Measurements from ENCODE around the gene ZFP3. TPM values are rescaled to one million over a fixed set of nuclear protein-coding genes. Genes with fewer than 3 reads are reported as not detected.
A peak's percentile ranks its signal among the peaks of the same experiment; 100 is the strongest.
"Not testable (repeated sequence)": the region's sequence is repeated elsewhere in the genome, so short reads cannot be mapped to it uniquely, and the experiment has no call there.

Gene ZFP3
- total RNA-seq, 1 donor from 2014 or later: 1.9 TPM

GRCh38 chr17:5099271-5099670 is 21.0 kb downstream of the ZFP3 start:
- Mint-ChIP-seq H3K27ac (no peak overlapping the region), H3K36me3 (ENCODE audit: low read depth) (peaks cover 24% of the 10 kb centered on the region), H3K4me1 (no peaks in the 10 kb centered on the region), H3K9me3 (peaks cover 34% of the 10 kb centered on the region), H3K4me3 (no peak overlapping the region), H3K27me3 (peaks cover 17% of the 10 kb centered on the region)
- DNase-seq: no peak
- intact Hi-C loops (cut with micrococcal nuclease): no loop called here

GRCh38 chr17:5100832-5101231 is 22.6 kb downstream of the ZFP3 start:
- Mint-ChIP-seq H3K27ac (no peak overlapping the region), H3K36me3 (ENCODE audit: low read depth) (peaks cover 29% of the 10 kb centered on the region), H3K4me3 (no peak overlapping the region), H3K4me1 (no peaks in the 10 kb centered on the region), H3K9me3 (peaks cover 25% of the 10 kb centered on the region), H3K27me3 (peaks cover 13% of the 10 kb centered on the region)
- intact Hi-C loops (cut with micrococcal nuclease): loop anchor here (10.0 kb wide), 1 partner anchor 64 kb away; no protein-coding TSS in a partner anchor
- no peak for DNase-seq

GRCh38 chr17:5110816-5111215 is 32.5 kb downstream of the ZFP3 start:
- Mint-ChIP-seq H3K9me3 (peaks cover 21% of the 10 kb centered on the region), H3K4me3 (peak overlapping the region; percentile 85), H3K36me3 (ENCODE audit: low read depth) (peaks cover 70% of the 10 kb centered on the region), H3K4me1 (peaks cover 15% of the 10 kb centered on the region), H3K27ac (peak overlapping the region; percentile 63), H3K27me3 (peaks cover 9% of the 10 kb centered on the region)
- DNase-seq: no peak
- intact Hi-C loops (cut with micrococcal nuclease): loop anchor here (1.0 to 2.0 kb wide), 2 partner anchors 32 to 81 kb away; partner anchors contain the start of gene ZFP3

- intact Hi-C loops (cut with micrococcal nuclease): loop anchor here (1.0 to 2.0 kb wide), 2 partner anchors 33 to 81 kb away; partner anchors contain the start of gene ZFP3
- peak within 1 kb of the TSS; percentile 85 for H3K4me3 Mint-ChIP-seq
Observed at GRCh38 chr17:5111402-5112204, 33.3 kb downstream of the ZFP3 start, which contains the start of gene ZNF232. TSS of gene ZNF232 (minus strand) at chr17:5111878. CDS start at chr17:5111822, 56 bp downstream.

GRCh38 chr17:5115673-5116651 is 37.7 kb downstream of the ZFP3 start, which contains the start of gene USP6:
TSS of gene USP6 (plus strand) at chr17:5116032. CDS start at chr17:5130368, 14,336 bp downstream.
- Mint-ChIP-seq H3K4me3 (no peak within 1 kb of the TSS), H3K9me3 (peaks cover 3% of the 10 kb centered on the region), H3K27ac (no peak within 1 kb of the TSS), H3K4me1 (peaks cover 5% of the 10 kb centered on the region), H3K27me3 (peaks cover 32% of the 10 kb centered on the region), H3K36me3 (ENCODE audit: low read depth) (peaks cover 24% of the 10 kb centered on the region)
- intact Hi-C loops (cut with micrococcal nuclease): no loop called here
- DNase-seq: no peak

More at GRCh38 chr17:5111402-5112204, 33.3 kb downstream of the ZFP3 start, which contains the start of gene ZNF232:
- peaks cover 13% of the 10 kb centered on the region for H3K27me3 Mint-ChIP-seq
- DNase-seq: peak; percentile 98
- H3K36me3 Mint-ChIP-seq (ENCODE audit: low read depth): peaks cover 62% of the 10 kb centered on the region
- peaks cover 21% of the 10 kb centered on the region for H3K9me3 Mint-ChIP-seq
- H3K4me1 Mint-ChIP-seq: peaks cover 15% of the 10 kb centered on the region
- peak within 1 kb of the TSS; percentile 63 for H3K27ac Mint-ChIP-seq

- Mint-ChIP-seq H3K27me3 (peaks cover 42% of the 10 kb centered on the region), H3K4me1 (no peaks in the 10 kb centered on the region), H3K27ac (no peak overlapping the region), H3K9me3 (peaks cover 3% of the 10 kb centered on the region), H3K4me3 (no peak overlapping the region), H3K36me3 (ENCODE audit: low read depth) (peaks cover 17% of the 10 kb centered on the region)
- DNase-seq: no peak
- intact Hi-C loops (cut with micrococcal nuclease): no loop called here
Observed at GRCh38 chr17:5118219-5118618, 40.0 kb downstream of the ZFP3 start.

- peaks cover 47% of the 10 kb centered on the region for H3K27me3 Mint-ChIP-seq
- intact Hi-C loops (cut with micrococcal nuclease): no loop called here
- no peaks in the 10 kb centered on the region for H3K9me3 Mint-ChIP-seq
- H3K4me3 Mint-ChIP-seq: no peak overlapping the region
- peaks cover 2% of the 10 kb centered on the region for H3K36me3 Mint-ChIP-seq (ENCODE audit: low read depth)
- no peaks in the 10 kb centered on the region for H3K4me1 Mint-ChIP-seq
- no peak overlapping the region for H3K27ac Mint-ChIP-seq
- no peak for DNase-seq
Observed at GRCh38 chr17:5120036-5120435, 41.8 kb downstream of the ZFP3 start.

GRCh38 chr17:5120436-5121185 is 42.3 kb downstream of the ZFP3 start:
- H3K4me1 Mint-ChIP-seq; H3K4me3 Mint-ChIP-seq; H3K27ac Mint-ChIP-seq; H3K9me3 Mint-ChIP-seq; H3K36me3 Mint-ChIP-seq (ENCODE audit: low read depth); intact Hi-C loops (cut with micrococcal nuclease); DNase-seq: not testable (repeated sequence)
- peaks cover 43% of the 10 kb centered on the region for H3K27me3 Mint-ChIP-seq

- Mint-ChIP-seq H3K4me3 (peak overlapping the region; percentile 39), H3K9me3 (no peaks in the 10 kb centered on the region)
- intact Hi-C loops (cut with micrococcal nuclease): no loop called here
Observed at GRCh38 chr17:5121186-5121841, 43.0 kb downstream of the ZFP3 start.

GRCh38 chr17:5122056-5122455 is 43.8 kb downstream of the ZFP3 start:
- DNase-seq; intact Hi-C loops (cut with micrococcal nuclease); H3K4me3 Mint-ChIP-seq; H3K27ac Mint-ChIP-seq; H3K9me3 Mint-ChIP-seq; H3K4me1 Mint-ChIP-seq; H3K36me3 Mint-ChIP-seq (ENCODE audit: low read depth): not testable (repeated sequence)
- peaks cover 35% of the 10 kb centered on the region for H3K27me3 Mint-ChIP-seq

More at GRCh38 chr17:5121186-5121841, 43.0 kb downstream of the ZFP3 start:
- Mint-ChIP-seq H3K27ac (no peak overlapping the region), H3K4me1 (no peaks in the 10 kb centered on the region), H3K36me3 (ENCODE audit: low read depth) (no peaks in the 10 kb centered on the region), H3K27me3 (peaks cover 42% of the 10 kb centered on the region)
- DNase-seq: no peak

GRCh38 chr17:5122586-5123342 is 44.5 kb downstream of the ZFP3 start:
- DNase-seq: no peak

More at GRCh38 chr17:5122586-5123342, 44.5 kb downstream of the ZFP3 start:
- no peaks in the 10 kb centered on the region for H3K36me3 Mint-ChIP-seq (ENCODE audit: low read depth)
- no peaks in the 10 kb centered on the region for H3K9me3 Mint-ChIP-seq
- H3K4me1 Mint-ChIP-seq: no peaks in the 10 kb centered on the region
- no peak overlapping the region for H3K27ac Mint-ChIP-seq
- H3K4me3 Mint-ChIP-seq: peak overlapping the region; percentile 42
- peaks cover 30% of the 10 kb centered on the region for H3K27me3 Mint-ChIP-seq
- intact Hi-C loops (cut with micrococcal nuclease): no loop called here
